Right lobe of liver (tissue), 6 donors: ENCODE measurements around the gene UBE2R2. TPM values are rescaled to one million over a fixed set of nuclear protein-coding genes. Genes with fewer than 3 reads are reported as not detected.
"Not testable (repeated sequence)": the region's sequence is repeated elsewhere in the genome, so short reads cannot be mapped to it uniquely, and the experiment has no call there.

ENCODE experiments used
- ATAC-seq, 4 donors: fragments of 200-7000 bp; cut with Tn5 transposase; one replicate each; pipeline ENCODE4 v1.9.1; 2020; ENCODE audit warnings: mild to moderate bottlenecking in 4 of 4, moderate library complexity in 4 of 4
- DNase-seq, 3 donors: peaks; one replicate each; pipeline ENCODE4 v3.0.0-alpha.2; 2020
- H3K27ac ChIP-seq, 3 donors: fragments of 200-600 bp; one replicate each; pipeline ENCODE4 v1.8.0; 2022
- H3K27me3 ChIP-seq, 2 donors: fragments of 200-600 bp; one replicate each; pipeline ENCODE4 v1.8.0; 2022
- H3K36me3 ChIP-seq, 4 donors: fragments of 200-600 bp; sonication (generic) in 1 of 4; one replicate each; pipeline versions ENCODE4 v1.5.1 to v1.8.0; 2017 to 2022; ENCODE audit warnings: control low read depth in 1 of 4
- H3K4me1 ChIP-seq, 4 donors: fragments of 200-600 bp; sonication (generic) in 1 of 4; one replicate each; pipeline versions ENCODE4 v1.5.1 to v1.8.0; 2017 to 2022; ENCODE audit warnings: control low read depth in 1 of 4
- H3K4me3 ChIP-seq, 3 donors: fragments of 200-600 bp; one replicate each; pipeline ENCODE4 v1.8.0; 2022
- H3K9me3 ChIP-seq, 4 donors: fragments of 200-600 bp; sonication (generic) in 1 of 4; one replicate each; pipeline versions ENCODE4 v1.5.1 to v1.8.0; 2017 to 2022; ENCODE audit warnings: control low read depth in 1 of 4
- CTCF ChIP-seq, 4 donors: fragments of 200-600 bp in 3 of 4; fragments of 450-650 bp in 1 of 4; IDR thresholded peaks; one replicate each; pipeline versions ENCODE4 v1.5.1 to v1.8.0; 2016 to 2022; ENCODE audit warnings: antibody characterized with exemption in 4 of 4, mild to moderate bottlenecking in 2 of 4
- POLR2A ChIP-seq: fragments of 450-650 bp; IDR thresholded peaks from one replicate; pipeline ENCODE4 v1.6.1; 2017; ENCODE audit warnings: antibody characterized with exemption, mild to moderate bottlenecking
- WGBS: methylation state at CpG from one replicate; pipeline ENCODE4 v1.1.6; 2018; ENCODE audit warnings: low coverage, low lambda C conversion rate; ENCODE audit not compliant: insufficient coverage; ENCODE audit errors: missing lambda C conversion rate; 5-methylcytosine and 5-hydroxymethylcytosine counted together
- intact Hi-C, 2 donors: fragments of 100-400 bp; cut with DNase I; formaldehyde crosslinking; loops; one replicate each; pipeline versions ENCODE4 v1.11.2 to v1.14.1; 2022
- total RNA-seq, 6 experiments: library from RNA; depleted of rRNA in 2 of 6; stranded (reverse); fragments of >200 nt in 2 of 6; fragmentation: NEBNext Ultra II Directional in 3 of 6; extraction: Animal tissue kit (Norgen Biotek cat#: 25700) in 3 of 6; gene quantifications; one replicate each; pipeline versions ENCODE4 v1.1.0 to v1.2.4, GENCODE V29; 2016 to 2023
- donor health status: DM: no; HTN: yes; CAD: no.
- donor health status: DM: no; HTN: no; CAD: no.
- donor health status: DM: no; HTN: no; CAD: no.
- donor health status: DM: no; HTN: yes; CAD: no.
- donor health status: DM: no; HTN: yes; CAD: no.

Gene UBE2R2
- total RNA-seq, 6 experiments from 2014 or later, result 21.1 to 27.4 (median 21.8) TPM

GRCh38 chr9:33835625-33836260 is 18.8 kb downstream of the UBE2R2 start:
- Histone ChIP-seq H3K36me3 (no peaks in the 10 kb centered on the region), H3K4me1 (peaks cover 2 to 27% (median 14%) of the 10 kb centered on the region in 4 donors), H3K4me3 (no peak overlapping the region), H3K9me3 (no peaks in the 10 kb centered on the region), H3K27me3 (no peaks in the 10 kb centered on the region), H3K27ac (peak overlapping the region in 2 of 3 donors; percentile 41 to 61)
- 76% methylated on average over 9 of the region's 11 CpGs for WGBS
- TF ChIP-seq CTCF (IDR thresholded peaks at IDR 0.05) (no peak), POLR2A (no peak)
- DNase-seq (peak in 1 of 3 donors; percentile 32), ATAC-seq (peak in 1 of 4 donors; percentile 16)
- intact Hi-C loops, result no loop called here

- WGBS, result 14% methylated on average over 2 of the region's 2 CpGs
- H3K4me3 ChIP-seq, intact Hi-C loops, H3K36me3 ChIP-seq, H3K9me3 ChIP-seq, H3K27me3 ChIP-seq: not testable (repeated sequence)
- ATAC-seq (peak; percentile 37 to 85 (median 60)), DNase-seq (peak in 1 of 3 donors; percentile 28)
- Histone ChIP-seq H3K4me1 (peaks cover 2 to 24% (median 12%) of the 10 kb centered on the region in 4 donors), H3K27ac (peak overlapping the region in 1 of 3 donors; percentile 61)
Measured at GRCh38 chr9:33836261-33836660, 19.3 kb downstream of the UBE2R2 start.

GRCh38 chr9:33837138-33837537 is 20.2 kb downstream of the UBE2R2 start:
- no peaks in the 10 kb centered on the region for H3K27me3 ChIP-seq
- peaks cover 2 to 24% (median 12%) of the 10 kb centered on the region in 4 donors for H3K4me1 ChIP-seq
- no peak overlapping the region for H3K4me3 ChIP-seq
- ATAC-seq, result no peak
- H3K36me3 ChIP-seq, result no peaks in the 10 kb centered on the region
- DNase-seq, result peak in 1 of 3 donors; percentile 35
- TF ChIP-seq CTCF (IDR thresholded peaks at IDR 0.05) (no peak), POLR2A (no peak)
- H3K9me3 ChIP-seq, result no peaks in the 10 kb centered on the region
- H3K27ac ChIP-seq, result no peak overlapping the region
- intact Hi-C loops, result no loop called here
- WGBS, result 66% methylated on average over 2 of the region's 4 CpGs

GRCh38 chr9:33840381-33840780 is 23.4 kb downstream of the UBE2R2 start:
- 18% methylated on average over 2 of the region's 2 CpGs for WGBS
- H3K27me3 ChIP-seq, result no peaks in the 10 kb centered on the region
- intact Hi-C loops, result no loop called here
- H3K4me1 ChIP-seq, result peaks cover 2 to 29% (median 11%) of the 10 kb centered on the region in 4 donors
- H3K36me3 ChIP-seq, result no peaks in the 10 kb centered on the region
- TF ChIP-seq CTCF (IDR thresholded peaks at IDR 0.05), result no peak
- H3K4me3 ChIP-seq, result no peak overlapping the region
- no peak overlapping the region for H3K27ac ChIP-seq
- DNase-seq (no peak), ATAC-seq (peak in 3 of 4 donors; percentile 13 to 38 (median 33))
- no peaks in the 10 kb centered on the region for H3K9me3 ChIP-seq

- Histone ChIP-seq H3K36me3 (no peaks in the 10 kb centered on the region), H3K9me3 (no peaks in the 10 kb centered on the region), H3K27ac (no peak overlapping the region), H3K4me3 (no peak overlapping the region), H3K27me3 (no peaks in the 10 kb centered on the region), H3K4me1 (peaks cover 0 to 38% (median 10%) of the 10 kb centered on the region in 4 donors)
- ATAC-seq, result peak in 2 of 4 donors; percentile 7 to 16
- WGBS, result 67% methylated on average over 5 of the region's 5 CpGs
- TF ChIP-seq POLR2A, result no peak
- no peak for TF ChIP-seq CTCF (IDR thresholded peaks at IDR 0.05)
- intact Hi-C loops, result no loop called here
- no peak for DNase-seq
Measured at GRCh38 chr9:33843312-33843961, 26.5 kb downstream of the UBE2R2 start.
